Peyer's patch (tissue), 4 donors: ENCODE results near the gene OPCML. TPM values are rescaled to one million over a fixed set of nuclear protein-coding genes. Genes with fewer than 3 reads are reported as not detected.

Experiments used
- DNase-seq, 3 donors: peaks; one replicate each; pipeline ENCODE4 v3.0.0-alpha.2; 2017 to 2019
- H3K27ac ChIP-seq, 4 donors: fragments of 200-600 bp; sonication (generic); one replicate each; pipeline ENCODE4 v1.5.1; 2016 to 2019
- H3K27me3 ChIP-seq, 2 donors: fragments of 200-600 bp; sonication (generic); one replicate each; pipeline ENCODE4 v1.5.1; 2019
- H3K36me3 ChIP-seq, 3 donors: fragments of 200-600 bp; sonication (generic); one replicate each; pipeline ENCODE4 v1.5.1; 2016 to 2019
- H3K4me1 ChIP-seq, 4 donors: fragments of 200-600 bp; sonication (generic); one replicate each; pipeline ENCODE4 v1.5.1; 2016 to 2019
- H3K4me3 ChIP-seq, 4 donors: fragments of 200-600 bp; sonication (generic); 1 replicate in 3 of 4; 2 replicates in 1 of 4; pipeline ENCODE4 v1.5.1; 2016 to 2019; ENCODE audit warnings: mild to moderate bottlenecking in 1 of 4
- H3K9me3 ChIP-seq, 4 donors: fragments of 200-600 bp; sonication (generic); one replicate each; pipeline ENCODE4 v1.5.1; 2016 to 2019; ENCODE audit warnings: mild to moderate bottlenecking in 1 of 4
- CTCF ChIP-seq, 6 experiments: fragments of 450-650 bp in 4 of 6; fragments of 200-600 bp in 2 of 6; sonication (generic) in 1 of 6; IDR thresholded peaks; one replicate each; pipeline ENCODE4 v1.5.1; 2017 to 2019; ENCODE audit warnings: antibody characterized with exemption in 6 of 6, mild to moderate bottlenecking in 3 of 6, moderate library complexity in 1 of 6
- POLR2A ChIP-seq, 2 donors: fragments of 450-650 bp; IDR thresholded peaks; one replicate each; pipeline ENCODE4 v1.5.1; 2017; ENCODE audit warnings: antibody characterized with exemption in 2 of 2, mild to moderate bottlenecking in 2 of 2, moderate library complexity in 2 of 2
- total RNA-seq, 4 donors: library from RNA; depleted of rRNA; stranded (reverse); fragments of >200 nt; gene quantifications; one replicate each; pipeline ENCODE4 v1.1.0, GENCODE V29; 2016

OPCML gene
- total RNA-seq, 4 donors from 2014 or later = not detected

GRCh38 chr11:132405728-132406127 is 1126.6 kb downstream of the OPCML start:
- DNase-seq = no peak

GRCh38 chr11:132402071-132402684 is 1130.1 kb downstream of the OPCML start:
- Histone ChIP-seq H3K27me3 (no peaks in the 10 kb centered on the region), H3K4me1 (no peaks in the 10 kb centered on the region), H3K9me3 (no peaks in the 10 kb centered on the region), H3K36me3 (no peaks in the 10 kb centered on the region), H3K27ac (no peak overlapping the region), H3K4me3 (no peak overlapping the region)
- TF ChIP-seq CTCF (IDR thresholded peaks at IDR 0.05) = peak in 3 of 6 experiments; percentile 8 to 14 (median 9)
- no peak for TF ChIP-seq POLR2A (IDR thresholded peaks at IDR 0.05)
- no peak for DNase-seq

More at GRCh38 chr11:132405728-132406127, 1126.6 kb downstream of the OPCML start:
- no peak overlapping the region for H3K27ac ChIP-seq
- TF ChIP-seq POLR2A (IDR thresholded peaks at IDR 0.05) (no peak), CTCF (IDR thresholded peaks at IDR 0.05) (no peak)
- no peaks in the 10 kb centered on the region for H3K4me1 ChIP-seq
- no peaks in the 10 kb centered on the region for H3K27me3 ChIP-seq
- H3K4me3 ChIP-seq = no peak overlapping the region
- H3K9me3 ChIP-seq = no peaks in the 10 kb centered on the region
- no peaks in the 10 kb centered on the region for H3K36me3 ChIP-seq

GRCh38 chr11:132396318-132396717 is 1136.0 kb downstream of the OPCML start:
- no peaks in the 10 kb centered on the region for H3K36me3 ChIP-seq
- H3K4me1 ChIP-seq = no peaks in the 10 kb centered on the region
- no peaks in the 10 kb centered on the region for H3K27me3 ChIP-seq
- peaks cover 0 to 5% (median 0%) of the 10 kb centered on the region in 4 donors for H3K9me3 ChIP-seq
- no peak overlapping the region for H3K27ac ChIP-seq
- TF ChIP-seq CTCF (IDR thresholded peaks at IDR 0.05) (no peak), POLR2A (IDR thresholded peaks at IDR 0.05) (no peak)
- no peak for DNase-seq
- H3K4me3 ChIP-seq = no peak overlapping the region

GRCh38 chr11:132395434-132395833 is 1136.9 kb downstream of the OPCML start:
- TF ChIP-seq POLR2A (IDR thresholded peaks at IDR 0.05) (no peak), CTCF (IDR thresholded peaks at IDR 0.05) (no peak)
- H3K36me3 ChIP-seq = no peaks in the 10 kb centered on the region
- H3K4me1 ChIP-seq = no peaks in the 10 kb centered on the region
- H3K9me3 ChIP-seq = peaks cover 0 to 5% (median 0%) of the 10 kb centered on the region in 4 donors
- no peak overlapping the region for H3K4me3 ChIP-seq
- no peak for DNase-seq
- no peaks in the 10 kb centered on the region for H3K27me3 ChIP-seq
- H3K27ac ChIP-seq = no peak overlapping the region

- Histone ChIP-seq H3K9me3 (peaks cover 0 to 4% (median 0%) of the 10 kb centered on the region in 4 donors), H3K36me3 (no peaks in the 10 kb centered on the region), H3K4me3 (no peak overlapping the region), H3K4me1 (no peaks in the 10 kb centered on the region), H3K27ac (no peak overlapping the region), H3K27me3 (no peaks in the 10 kb centered on the region)
- TF ChIP-seq CTCF (IDR thresholded peaks at IDR 0.05) (no peak), POLR2A (IDR thresholded peaks at IDR 0.05) (no peak)
- no peak for DNase-seq
Measured at GRCh38 chr11:132379540-132379939, 1152.8 kb downstream of the OPCML start.
